Measurements from ENCODE around the gene GALE.
"Not testable (repeated sequence)": the region's sequence is repeated elsewhere in the genome, so short reads cannot be mapped to it uniquely, and the experiment has no call there.

The GALE gene

GRCh38 chr1:23809751-23810171 is 9.2 kb upstream of the GALE start:
- H3K4me1 ChIP-seq (ENCODE audit: insufficient read depth, insufficient read length): peaks cover 2% of the 10 kb centered on the region
- no peaks in the 10 kb centered on the region for H3K9me3 ChIP-seq (ENCODE audit: insufficient read depth, low read length)
- no peak overlapping the region for H3K4me3 ChIP-seq (ENCODE audit: insufficient read length, low read depth)
- TF ChIP-seq ZNF274 (IDR thresholded peaks at IDR 0.05; ENCODE audit: low read depth, low read length) (no peak), SUZ12 (IDR thresholded peaks at IDR 0.05; ENCODE audit: extremely low read depth, insufficient read depth, insufficient read length) (no peak), YY1 (IDR thresholded peaks at IDR 0.05; ENCODE audit: insufficient read depth, insufficient read length) (no peak)
- H3K36me3 ChIP-seq (ENCODE audit: insufficient read depth, insufficient read length, low read length): no peaks in the 10 kb centered on the region
- no peak for DNase-seq (ENCODE audit: low read depth, low spot score)
- no peaks in the 10 kb centered on the region for H3K27me3 ChIP-seq (ENCODE audit: insufficient read depth, insufficient read length)
- no peak overlapping the region for H3K9ac ChIP-seq (ENCODE audit: insufficient read length, low read depth)

GRCh38 chr1:23807453-23807852 is 6.9 kb upstream of the GALE start:
- DNase-seq (ENCODE audit: low read depth, low spot score): no peak
- no peaks in the 10 kb centered on the region for H3K27me3 ChIP-seq (ENCODE audit: insufficient read depth, insufficient read length)
- no peak overlapping the region for H3K4me3 ChIP-seq (ENCODE audit: insufficient read length, low read depth)
- H3K9me3 ChIP-seq (ENCODE audit: insufficient read depth, low read length): no peaks in the 10 kb centered on the region
- H3K4me1 ChIP-seq (ENCODE audit: insufficient read depth, insufficient read length): peaks cover 2% of the 10 kb centered on the region
- TF ChIP-seq YY1 (IDR thresholded peaks at IDR 0.05; ENCODE audit: insufficient read depth, insufficient read length) (no peak), ZNF274 (IDR thresholded peaks at IDR 0.05; ENCODE audit: low read depth, low read length) (no peak)
- no peaks in the 10 kb centered on the region for H3K36me3 ChIP-seq (ENCODE audit: insufficient read depth, insufficient read length, low read length)
- no peak overlapping the region for H3K9ac ChIP-seq (ENCODE audit: insufficient read length, low read depth)

- no peak overlapping the region for H3K4me3 ChIP-seq (ENCODE audit: insufficient read length, low read depth)
- H3K9me3 ChIP-seq (ENCODE audit: insufficient read depth, low read length): no peaks in the 10 kb centered on the region
- no peak for DNase-seq (ENCODE audit: low read depth, low spot score)
- TF ChIP-seq SUZ12 (IDR thresholded peaks at IDR 0.05; ENCODE audit: extremely low read depth, insufficient read depth, insufficient read length) (no peak), YY1 (IDR thresholded peaks at IDR 0.05; ENCODE audit: insufficient read depth, insufficient read length) (no peak)
- no peak overlapping the region for H3K9ac ChIP-seq (ENCODE audit: insufficient read length, low read depth)
- peaks cover 4% of the 10 kb centered on the region for H3K4me1 ChIP-seq (ENCODE audit: insufficient read depth, insufficient read length)
- no peaks in the 10 kb centered on the region for H3K36me3 ChIP-seq (ENCODE audit: insufficient read depth, insufficient read length, low read length)
- peaks cover 9% of the 10 kb centered on the region for H3K27me3 ChIP-seq (ENCODE audit: insufficient read depth, insufficient read length)
Measured at GRCh38 chr1:23806280-23806679, 5.7 kb upstream of the GALE start.

- TF ChIP-seq YY1 (IDR thresholded peaks at IDR 0.05; ENCODE audit: insufficient read depth, insufficient read length): no peak
- TF ChIP-seq SUZ12 (IDR thresholded peaks at IDR 0.05; ENCODE audit: extremely low read depth, insufficient read depth, insufficient read length): no peak
- no peak for TF ChIP-seq ZNF274 (IDR thresholded peaks at IDR 0.05; ENCODE audit: low read depth, low read length)
- Histone ChIP-seq H3K27me3 (ENCODE audit: insufficient read depth, insufficient read length) (peaks cover 9% of the 10 kb centered on the region), H3K4me3 (ENCODE audit: insufficient read length, low read depth) (no peak overlapping the region), H3K36me3 (ENCODE audit: insufficient read depth, insufficient read length, low read length) (no peaks in the 10 kb centered on the region), H3K4me1 (ENCODE audit: insufficient read depth, insufficient read length) (peaks cover 5% of the 10 kb centered on the region), H3K9me3 (ENCODE audit: insufficient read depth, low read length) (no peaks in the 10 kb centered on the region), H3K9ac (ENCODE audit: insufficient read length, low read depth) (no peak overlapping the region)
- no peak for DNase-seq (ENCODE audit: low read depth, low spot score)
Measured at GRCh38 chr1:23805025-23805424, 4.5 kb upstream of the GALE start.

GRCh38 chr1:23804183-23804835 is 3.8 kb upstream of the GALE start:
- Histone ChIP-seq H3K27me3 (ENCODE audit: insufficient read depth, insufficient read length) (peaks cover 9% of the 10 kb centered on the region), H3K9me3 (ENCODE audit: insufficient read depth, low read length) (no peaks in the 10 kb centered on the region), H3K4me3 (ENCODE audit: insufficient read length, low read depth) (no peak overlapping the region), H3K4me1 (ENCODE audit: insufficient read depth, insufficient read length) (peaks cover 3% of the 10 kb centered on the region), H3K36me3 (ENCODE audit: insufficient read depth, insufficient read length, low read length) (no peaks in the 10 kb centered on the region), H3K9ac (ENCODE audit: insufficient read length, low read depth) (no peak overlapping the region)
- no peak for DNase-seq (ENCODE audit: low read depth, low spot score)
- TF ChIP-seq ZNF274 (IDR thresholded peaks at IDR 0.05; ENCODE audit: low read depth, low read length) (no peak), SUZ12 (IDR thresholded peaks at IDR 0.05; ENCODE audit: extremely low read depth, insufficient read depth, insufficient read length) (no peak), YY1 (IDR thresholded peaks at IDR 0.05; ENCODE audit: insufficient read depth, insufficient read length) (no peak)

GRCh38 chr1:23803674-23804073 is 3.1 kb upstream of the GALE start:
- no peak for TF ChIP-seq YY1 (IDR thresholded peaks at IDR 0.05; ENCODE audit: insufficient read depth, insufficient read length)
- no peak for TF ChIP-seq SUZ12 (IDR thresholded peaks at IDR 0.05; ENCODE audit: extremely low read depth, insufficient read depth, insufficient read length)
- no peak for TF ChIP-seq ZNF274 (IDR thresholded peaks at IDR 0.05; ENCODE audit: low read depth, low read length)
- H3K4me3 ChIP-seq (ENCODE audit: insufficient read length, low read depth): no peak overlapping the region
- peaks cover 9% of the 10 kb centered on the region for H3K27me3 ChIP-seq (ENCODE audit: insufficient read depth, insufficient read length)
- H3K9ac ChIP-seq (ENCODE audit: insufficient read length, low read depth): no peak overlapping the region
- no peak for DNase-seq (ENCODE audit: low read depth, low spot score)
- H3K36me3 ChIP-seq (ENCODE audit: insufficient read depth, insufficient read length, low read length): peaks cover 4% of the 10 kb centered on the region
- peaks cover 7% of the 10 kb centered on the region for H3K4me1 ChIP-seq (ENCODE audit: insufficient read depth, insufficient read length)
- H3K9me3 ChIP-seq (ENCODE audit: insufficient read depth, low read length): no peaks in the 10 kb centered on the region

- H3K27me3 ChIP-seq (ENCODE audit: insufficient read depth, insufficient read length); H3K4me3 ChIP-seq (ENCODE audit: insufficient read length, low read depth); H3K9ac ChIP-seq (ENCODE audit: insufficient read length, low read depth): not testable (repeated sequence)
Measured at GRCh38 chr1:23802809-23803342, 2.3 kb upstream of the GALE start.

More at GRCh38 chr1:23802809-23803342, 2.3 kb upstream of the GALE start:
- H3K4me1 ChIP-seq (ENCODE audit: insufficient read depth, insufficient read length); DNase-seq (ENCODE audit: low read depth, low spot score); H3K9me3 ChIP-seq (ENCODE audit: insufficient read depth, low read length): not testable (repeated sequence)
- peaks cover 11% of the 10 kb centered on the region for H3K36me3 ChIP-seq (ENCODE audit: insufficient read depth, insufficient read length, low read length)

Measured in NT2/D1 (cell line).